Measurements from ENCODE around the gene FIS1.
"Not testable (repeated sequence)": the region's sequence is repeated elsewhere in the genome, so short reads cannot be mapped to it uniquely, and the experiment has no call there.

The FIS1 gene

DNA sequence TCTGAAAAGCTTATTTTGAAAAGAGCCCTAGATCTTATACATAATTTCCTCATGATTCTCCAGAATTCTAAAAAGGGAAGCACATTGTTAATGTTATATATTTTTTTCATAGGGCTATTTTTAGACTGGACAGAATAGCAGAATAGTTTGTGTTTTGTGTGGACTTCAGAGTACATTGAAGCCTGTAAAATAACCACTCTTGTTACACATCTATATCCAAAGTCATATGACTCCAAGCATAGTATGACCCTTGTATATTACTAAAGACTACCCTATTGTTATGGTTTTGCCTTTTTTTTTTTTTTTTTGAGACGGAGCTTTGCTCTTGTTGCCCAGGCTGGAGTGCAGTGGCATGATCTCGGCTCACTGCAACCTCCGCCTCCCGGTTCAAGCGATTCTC is 26.1 kb upstream of the FIS1 start:
- Mint-ChIP-seq H3K9me3 (no peaks in the 10 kb centered on the region), H3K4me1 (no peaks in the 10 kb centered on the region), H3K36me3 (no peaks in the 10 kb centered on the region), H3K27ac (no peak overlapping the region), H3K4me3 (no peak overlapping the region), H3K27me3 (peaks cover 13% of the 10 kb centered on the region)
- ATAC-seq = no peak

DNA sequence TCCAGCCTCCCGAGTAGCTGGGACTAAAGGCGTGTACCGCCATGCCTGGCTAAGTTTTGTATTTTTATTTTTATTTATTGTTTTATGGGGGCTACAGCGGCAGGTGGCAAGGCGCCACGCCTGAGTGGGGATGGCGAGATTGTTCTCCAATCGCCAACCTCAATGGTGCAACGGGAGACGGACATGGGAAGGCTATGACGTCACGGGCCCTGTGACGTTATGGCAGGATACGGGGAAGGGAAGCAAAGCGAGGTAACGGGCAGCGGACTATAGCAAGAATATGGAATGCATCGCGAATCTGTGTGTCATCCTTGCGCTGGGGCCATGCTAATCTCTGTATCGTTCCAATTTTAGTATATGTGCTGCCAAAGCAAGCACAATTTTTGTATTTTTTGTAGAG is 24.8 kb upstream of the FIS1 start:
- ATAC-seq = no peak
- H3K27me3 Mint-ChIP-seq = peaks cover 20% of the 10 kb centered on the region
- H3K4me3 Mint-ChIP-seq = no peak overlapping the region
- no peaks in the 10 kb centered on the region for H3K36me3 Mint-ChIP-seq
- H3K27ac Mint-ChIP-seq = no peak overlapping the region
- no peaks in the 10 kb centered on the region for H3K4me1 Mint-ChIP-seq
- H3K9me3 Mint-ChIP-seq = no peaks in the 10 kb centered on the region

DNA sequence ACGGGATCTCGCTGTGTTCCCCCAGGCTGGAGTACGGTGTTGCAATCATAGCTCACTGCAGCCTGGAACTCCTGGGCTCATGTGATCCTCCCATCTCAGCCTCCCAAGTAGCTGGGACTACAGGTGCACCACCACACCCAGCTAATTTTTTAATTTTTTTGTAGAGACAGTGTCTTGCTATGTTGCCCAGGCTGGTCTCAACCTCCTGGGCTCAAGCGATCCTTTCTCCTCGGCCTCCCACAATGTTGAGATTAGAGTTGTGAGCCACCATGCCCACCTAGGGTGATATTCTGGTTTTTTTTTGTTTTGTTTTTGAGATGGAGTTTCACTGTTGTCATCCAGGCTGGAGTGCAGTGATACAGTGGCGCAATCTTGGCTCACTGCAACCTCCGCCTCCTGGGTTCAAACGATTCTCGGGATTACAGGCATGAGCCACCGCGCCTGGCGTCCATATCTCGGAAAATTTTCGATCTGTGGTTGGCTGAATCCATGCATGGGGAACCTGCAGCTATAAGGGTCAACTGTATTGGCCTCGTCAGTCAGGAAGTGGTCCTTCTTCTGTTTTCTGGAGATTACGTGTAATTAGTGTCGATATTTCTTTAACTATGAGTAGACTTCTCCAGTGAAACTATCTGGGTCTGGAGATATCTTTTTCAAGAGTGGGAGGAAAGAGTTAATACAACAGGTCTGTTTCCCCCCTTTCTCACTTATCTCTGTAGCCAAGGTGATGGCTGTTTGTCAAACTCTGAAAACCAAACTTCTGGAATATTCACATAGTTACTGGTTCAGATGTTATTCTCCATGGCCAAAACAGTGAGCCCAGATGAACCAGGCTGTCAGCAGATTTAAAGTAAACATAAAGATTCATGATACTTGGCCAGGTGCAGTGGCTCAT is 21.0 kb upstream of the FIS1 start:
- no peaks in the 10 kb centered on the region for H3K36me3 Mint-ChIP-seq
- peaks cover 9% of the 10 kb centered on the region for H3K4me1 Mint-ChIP-seq
- no peak for ATAC-seq
- no peaks in the 10 kb centered on the region for H3K9me3 Mint-ChIP-seq
- H3K4me3 Mint-ChIP-seq = no peak overlapping the region
- peaks cover 20% of the 10 kb centered on the region for H3K27me3 Mint-ChIP-seq
- no peak overlapping the region for H3K27ac Mint-ChIP-seq

- H3K9me3 Mint-ChIP-seq, H3K27ac Mint-ChIP-seq, H3K4me3 Mint-ChIP-seq, ATAC-seq, H3K36me3 Mint-ChIP-seq, H3K4me1 Mint-ChIP-seq: not testable (repeated sequence)
- H3K27me3 Mint-ChIP-seq = peaks cover 20% of the 10 kb centered on the region
These were observed 19.3 kb upstream of the FIS1 start for GRCh38 chr7:101264102-101264706.

DNA sequence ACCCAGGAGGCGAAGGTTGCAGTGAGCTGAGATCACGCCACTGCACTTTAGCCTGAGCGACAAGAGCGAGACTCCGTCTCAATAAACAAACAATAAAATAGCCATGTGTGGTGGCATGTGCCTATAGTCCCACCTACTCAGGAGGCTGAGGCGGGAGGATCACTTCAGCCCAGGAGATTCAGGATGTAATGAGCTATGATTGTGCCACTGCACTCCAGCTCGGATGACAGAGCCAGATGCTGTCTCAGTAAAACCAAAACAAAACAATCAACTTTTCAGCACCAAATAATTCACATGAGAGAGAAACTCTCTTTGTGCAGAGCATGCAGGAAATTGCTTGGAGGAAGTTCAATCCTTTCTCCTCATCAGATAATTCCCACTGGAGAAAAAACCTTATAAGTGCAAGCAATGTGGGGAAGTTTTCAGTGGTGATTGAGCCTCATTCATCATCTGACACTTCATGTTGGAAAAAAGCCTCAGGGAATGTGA is 13.4 kb upstream of the FIS1 start:
- H3K27ac Mint-ChIP-seq = no peak overlapping the region
- H3K4me3 Mint-ChIP-seq = no peak overlapping the region
- no peaks in the 10 kb centered on the region for H3K4me1 Mint-ChIP-seq
- no peaks in the 10 kb centered on the region for H3K36me3 Mint-ChIP-seq
- ATAC-seq = no peak
- H3K27me3 Mint-ChIP-seq = peaks cover 10% of the 10 kb centered on the region
- H3K9me3 Mint-ChIP-seq = no peaks in the 10 kb centered on the region

DNA sequence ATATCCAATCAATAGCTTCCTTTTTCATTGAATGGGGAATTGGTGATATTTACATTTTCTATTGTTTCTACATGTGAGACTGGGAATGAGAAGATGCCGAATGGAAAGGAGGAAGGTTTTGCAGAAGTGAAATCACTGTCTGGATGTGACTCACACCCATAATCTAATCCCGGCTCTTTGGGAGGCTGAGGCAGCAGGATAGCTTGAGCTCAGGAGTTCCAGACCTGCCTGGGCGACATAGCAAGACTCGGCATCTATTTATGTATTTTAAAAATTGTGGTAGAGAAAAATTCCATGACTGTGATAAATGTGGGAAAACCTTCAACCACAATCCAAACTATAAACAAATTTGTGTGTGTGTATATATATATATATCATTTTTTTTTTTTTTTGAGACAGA is 10.9 kb upstream of the FIS1 start:
- no peak for ATAC-seq
- peaks cover 10% of the 10 kb centered on the region for H3K4me1 Mint-ChIP-seq
- H3K27ac Mint-ChIP-seq = no peak overlapping the region
- peaks cover 10% of the 10 kb centered on the region for H3K27me3 Mint-ChIP-seq
- H3K36me3 Mint-ChIP-seq = peaks cover 7% of the 10 kb centered on the region
- H3K4me3 Mint-ChIP-seq = no peak overlapping the region
- no peaks in the 10 kb centered on the region for H3K9me3 Mint-ChIP-seq

- Mint-ChIP-seq H3K27me3 (peaks cover 10% of the 10 kb centered on the region), H3K36me3 (peaks cover 20% of the 10 kb centered on the region), H3K4me1 (peaks cover 23% of the 10 kb centered on the region)
- ATAC-seq, H3K9me3 Mint-ChIP-seq, H3K27ac Mint-ChIP-seq, H3K4me3 Mint-ChIP-seq: not testable (repeated sequence)
These were observed 8.3 kb upstream of the FIS1 start for GRCh38 chr7:101253199-101253598.

DNA sequence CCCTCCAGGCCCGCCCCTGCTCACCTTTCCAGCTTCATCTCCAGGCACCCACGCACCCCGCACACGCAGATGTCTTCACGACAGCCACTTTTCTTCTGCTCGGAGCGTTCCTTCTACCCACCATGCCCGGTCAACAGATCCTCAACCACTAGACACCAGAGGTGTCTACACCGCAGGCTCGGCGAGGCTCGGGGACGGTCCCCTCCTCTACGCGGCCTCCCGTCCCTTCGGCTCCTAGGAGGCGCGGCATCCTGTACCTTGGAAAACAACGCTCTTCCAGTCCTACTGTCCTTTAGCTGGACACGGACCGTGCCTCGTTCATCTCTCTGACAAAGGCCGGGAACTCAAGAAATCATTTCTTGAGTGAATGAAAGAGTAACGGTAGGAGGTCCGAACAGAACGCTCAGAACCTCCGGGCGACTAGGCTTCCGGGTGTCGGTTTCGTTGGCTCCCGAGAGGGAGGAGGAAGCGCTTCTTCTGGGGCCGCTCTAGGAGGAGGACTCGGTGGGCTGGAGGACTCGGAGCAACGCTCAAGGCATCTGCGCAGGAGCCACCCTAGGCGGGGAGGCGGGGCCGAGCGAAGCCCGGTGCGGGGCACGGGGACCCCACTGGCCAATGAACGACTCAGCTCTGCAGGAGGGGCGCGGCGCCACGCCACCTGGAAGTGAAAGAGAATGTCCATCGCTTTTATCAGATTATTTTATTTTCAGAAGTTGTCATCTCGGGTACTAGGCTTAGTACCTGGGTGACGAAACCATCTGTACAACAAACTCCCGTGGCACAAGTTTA is 7.2 kb upstream of the FIS1 start:
- H3K4me3 Mint-ChIP-seq = peak overlapping the region; percentile 93

GRCh38 chr7:101250324-101250723 is 5.4 kb upstream of the FIS1 start:
- Mint-ChIP-seq H3K4me3 (peak overlapping the region; percentile 93), H3K4me1 (peaks cover 40% of the 10 kb centered on the region), H3K27ac (peak overlapping the region; percentile 98), H3K9me3 (no peaks in the 10 kb centered on the region), H3K27me3 (peaks cover 10% of the 10 kb centered on the region), H3K36me3 (peaks cover 34% of the 10 kb centered on the region)
- ATAC-seq = peak; percentile 71

More for the DNA sequence above, 7.2 kb upstream of the FIS1 start:
- ATAC-seq = peak; percentile 100
- Mint-ChIP-seq H3K9me3 (no peaks in the 10 kb centered on the region), H3K27ac (peak overlapping the region; percentile 98), H3K27me3 (peaks cover 10% of the 10 kb centered on the region), H3K4me1 (peaks cover 33% of the 10 kb centered on the region), H3K36me3 (peaks cover 29% of the 10 kb centered on the region)

- H3K27ac Mint-ChIP-seq = no peak overlapping the region
- no peak for ATAC-seq
- H3K9me3 Mint-ChIP-seq = no peaks in the 10 kb centered on the region
- no peaks in the 10 kb centered on the region for H3K27me3 Mint-ChIP-seq
- peaks cover 41% of the 10 kb centered on the region for H3K36me3 Mint-ChIP-seq
- H3K4me1 Mint-ChIP-seq = peaks cover 55% of the 10 kb centered on the region
- H3K4me3 Mint-ChIP-seq = no peak overlapping the region
These were observed 3.4 kb upstream of the FIS1 start for GRCh38 chr7:101248276-101248675.

DNA sequence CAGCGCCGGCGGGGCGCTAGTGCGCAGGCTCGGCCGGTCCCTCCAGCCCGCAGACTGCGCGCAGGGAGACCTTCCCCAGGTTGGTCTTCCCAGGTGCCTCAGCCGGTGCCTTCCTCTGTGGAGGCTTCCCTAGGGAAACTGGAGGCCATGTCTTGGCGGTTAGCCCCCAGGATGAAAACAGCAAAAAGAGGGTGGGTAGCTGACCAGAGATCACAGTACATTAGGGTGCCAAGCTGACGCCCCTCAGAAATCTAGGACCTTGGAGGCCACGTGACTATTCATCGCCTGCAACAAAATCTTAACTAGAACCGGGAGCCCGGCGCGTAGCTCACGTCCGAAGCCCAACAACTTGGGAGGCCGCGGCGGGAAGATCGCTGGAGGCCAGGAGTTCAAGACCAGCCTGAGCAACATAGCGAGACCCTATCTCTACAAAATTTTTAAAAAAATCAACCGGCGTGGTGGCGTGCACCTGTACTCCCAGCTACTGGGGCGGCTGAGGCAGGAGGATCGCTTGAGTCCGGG is 327 bp upstream of the FIS1 start:
- Mint-ChIP-seq H3K36me3 (peaks cover 37% of the 10 kb centered on the region), H3K27ac (peak overlapping the region; percentile 91), H3K4me1 (peaks cover 44% of the 10 kb centered on the region), H3K4me3 (peak overlapping the region; percentile 98), H3K9me3 (no peaks in the 10 kb centered on the region), H3K27me3 (no peaks in the 10 kb centered on the region)
- no peak for ATAC-seq

GRCh38 chr7:101243646-101244374 is 1.1 kb downstream of the FIS1 start:
- Mint-ChIP-seq H3K9me3 (no peaks in the 10 kb centered on the region), H3K27ac (peak overlapping the region; percentile 91), H3K4me1 (peaks cover 38% of the 10 kb centered on the region), H3K27me3 (no peaks in the 10 kb centered on the region), H3K4me3 (peak overlapping the region; percentile 98), H3K36me3 (peaks cover 36% of the 10 kb centered on the region)
- no peak for ATAC-seq

GRCh38 chr7:101241443-101242349 is 3.2 kb downstream of the FIS1 start:
- H3K27me3 Mint-ChIP-seq = no peaks in the 10 kb centered on the region
- no peak overlapping the region for H3K4me3 Mint-ChIP-seq
- peaks cover 37% of the 10 kb centered on the region for H3K36me3 Mint-ChIP-seq
- H3K9me3 Mint-ChIP-seq = no peaks in the 10 kb centered on the region
- H3K4me1 Mint-ChIP-seq = peaks cover 27% of the 10 kb centered on the region
- no peak for ATAC-seq
- no peak overlapping the region for H3K27ac Mint-ChIP-seq

- peaks cover 37% of the 10 kb centered on the region for H3K36me3 Mint-ChIP-seq
- ATAC-seq = no peak
- no peaks in the 10 kb centered on the region for H3K9me3 Mint-ChIP-seq
- no peak overlapping the region for H3K4me3 Mint-ChIP-seq
- H3K27me3 Mint-ChIP-seq = no peaks in the 10 kb centered on the region
- H3K4me1 Mint-ChIP-seq = peaks cover 26% of the 10 kb centered on the region
- no peak overlapping the region for H3K27ac Mint-ChIP-seq
These were observed 3.9 kb downstream of the FIS1 start for GRCh38 chr7:101241015-101241363.
